ENCODE measurements around the gene TRPC4.
"Not testable (repeated sequence)": the region's sequence is repeated elsewhere in the genome, so short reads cannot be mapped to it uniquely, and the experiment has no call there.

TRPC4 gene

DNA sequence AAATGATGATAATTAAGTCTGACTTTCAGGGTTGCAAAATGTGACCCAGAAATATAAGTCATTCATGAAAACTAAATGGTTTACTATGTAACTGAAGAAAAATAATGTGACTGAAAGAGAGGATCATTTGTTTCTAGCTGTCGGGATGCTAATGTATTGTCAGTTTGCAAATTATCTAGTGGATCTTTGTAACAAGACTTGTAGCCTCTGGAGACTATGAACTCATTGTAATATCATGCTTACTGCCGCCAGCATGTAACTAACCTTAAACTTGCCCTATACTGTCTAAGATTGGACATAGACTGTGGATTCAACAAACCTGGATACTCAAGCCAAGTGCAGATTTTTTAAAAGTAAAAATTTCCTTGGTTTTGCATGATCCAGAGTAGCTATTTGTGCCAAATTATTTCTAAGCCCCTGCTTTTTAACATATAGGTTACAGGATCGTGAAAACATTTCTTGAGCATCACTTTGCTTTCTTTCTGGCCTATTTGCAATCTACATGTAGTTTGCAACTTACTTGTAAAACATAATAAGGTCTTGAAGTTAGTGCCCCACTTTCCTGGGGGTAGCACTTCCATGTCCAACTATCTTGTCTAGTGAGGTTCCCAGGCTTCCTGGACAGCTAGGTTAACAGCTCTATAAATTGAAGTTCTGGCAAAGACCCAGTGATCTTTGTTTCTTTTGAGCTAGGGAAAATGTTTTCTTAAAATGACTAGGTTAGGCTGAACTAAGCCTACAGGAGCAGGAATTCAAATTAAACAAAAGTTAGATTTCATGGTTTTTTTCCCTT lies 267.7 kb downstream of the TRPC4 start:
- no peak for DNase-seq (ENCODE audit: low spot score)

DNA sequence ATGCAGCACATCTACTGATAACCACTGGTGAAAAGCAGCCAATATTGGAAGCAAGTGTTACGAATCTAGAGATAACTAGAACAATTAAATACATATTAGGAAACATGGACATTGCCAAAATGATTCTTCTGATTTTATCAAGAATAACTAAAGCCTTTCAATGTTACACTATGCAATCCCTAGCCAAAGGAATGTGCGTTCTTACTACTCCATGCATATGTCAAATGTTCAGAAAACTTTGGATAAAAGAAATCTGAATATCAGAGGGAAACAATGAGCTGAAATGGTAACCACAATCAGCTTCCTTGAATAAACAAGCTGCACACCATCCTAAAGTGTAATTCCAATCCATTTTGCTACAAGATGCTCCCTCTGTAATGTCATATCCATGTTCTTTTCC lies 270.1 kb downstream of the TRPC4 start:
- no peak for DNase-seq (ENCODE audit: low spot score)

- DNase-seq (ENCODE audit: low spot score), result no peak
Measured at GRCh38 chr13:37598597-37598996, 271.0 kb downstream of the TRPC4 start, which contains the start of gene POSTN. Gene POSTN, minus strand, starts transcription at chr13:37598768. Its CDS starts 42 bp downstream, at chr13:37598726.

- DNase-seq (ENCODE audit: low spot score), result no peak
Measured at GRCh38 chr13:37597477-37598025, 272.0 kb downstream of the TRPC4 start.

- DNase-seq (ENCODE audit: low spot score), result no peak
Measured at GRCh38 chr13:37596805-37597204, 272.8 kb downstream of the TRPC4 start.

GRCh38 chr13:37595162-37595561 lies 274.4 kb downstream of the TRPC4 start:
- DNase-seq (ENCODE audit: low spot score), result no peak

DNA sequence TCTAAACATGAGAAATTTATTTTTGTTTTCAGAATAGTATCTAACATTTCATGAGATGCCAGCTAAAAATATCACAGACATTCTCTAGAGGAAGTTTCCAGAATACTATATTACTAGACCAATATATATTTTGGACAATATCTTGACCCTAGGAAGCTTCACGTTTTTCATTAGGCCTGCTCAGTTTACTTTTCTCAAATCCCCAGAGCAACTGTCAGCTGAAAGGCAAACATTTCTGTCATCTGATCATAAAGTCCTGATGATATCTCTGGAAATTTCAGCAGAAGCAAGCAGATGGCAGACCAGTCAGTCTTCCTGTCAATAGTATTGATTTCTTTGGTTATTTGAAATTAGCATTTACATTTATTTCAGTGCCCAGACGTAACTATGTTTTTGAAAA lies 275.0 kb downstream of the TRPC4 start:
- DNase-seq (ENCODE audit: low spot score), result no peak

- not testable (repeated sequence) for DNase-seq (ENCODE audit: low spot score)
Measured at GRCh38 chr13:37589381-37589780, 280.2 kb downstream of the TRPC4 start.

DNA sequence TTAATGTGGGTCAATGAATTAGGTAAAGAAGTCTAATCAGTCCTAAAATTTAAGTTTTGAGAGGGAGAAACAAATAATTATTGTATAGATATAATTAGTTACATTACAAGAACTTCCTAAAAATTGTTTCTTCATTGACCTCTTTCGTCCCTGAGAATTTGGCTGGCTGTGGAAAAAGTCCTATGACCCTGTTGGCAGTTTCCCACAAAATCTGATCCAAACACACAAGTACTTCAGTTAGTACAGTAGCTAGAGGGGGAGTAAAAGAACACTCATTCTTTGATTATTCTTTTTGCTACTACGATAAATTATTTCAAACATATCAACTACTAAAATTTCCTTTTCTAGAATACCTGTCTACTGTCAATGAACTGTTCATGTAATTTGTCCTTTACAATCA lies 282.3 kb downstream of the TRPC4 start:
- no peak for DNase-seq (ENCODE audit: low spot score)
